CD4-positive, alpha-beta memory T cell (primary cell): ENCODE data around the gene VTA1. TPM values are rescaled to one million over a fixed set of nuclear protein-coding genes. Genes with fewer than 3 reads are reported as not detected.

Experiments used
- CTCF ChIA-PET: fragments of 350-600 bp; sonication (Branson Sonifier 250); formaldehyde crosslinking; loops from one replicate; lab custom pipeline; 2021; ENCODE audit warnings: inconsistent platforms; ENCODE audit not compliant: partially characterized antibody; lab: Charles Lee
- POLR2A ChIA-PET: fragments of 350-600 bp; sonication (Branson Sonifier 250); formaldehyde crosslinking; loops from one replicate; lab custom pipeline; 2021; ENCODE audit not compliant: partially characterized antibody; lab: Charles Lee
- DNase-seq, 5 donors: peaks; one replicate each; pipeline versions ENCODE4 v3.0.0 to v3.0.0-alpha.2; 2020 to 2022; ENCODE audit warnings: mixed read lengths in 1 of 5
- H3K27ac ChIP-seq: one replicate; pipeline ENCODE4 v1.7.0; 2013; ENCODE audit warnings: low read depth, low read length
- H3K27me3 ChIP-seq: 2 replicates; pipeline ENCODE4 v1.7.0; 2013; ENCODE audit warnings: mild to moderate bottlenecking, low read length, moderate library complexity; ENCODE audit not compliant: insufficient read depth
- H3K36me3 ChIP-seq: 2 replicates; pipeline ENCODE4 v1.7.0; 2013; ENCODE audit warnings: mild to moderate bottlenecking, low read length, moderate library complexity; ENCODE audit not compliant: insufficient read depth
- H3K4me1 ChIP-seq: 2 replicates; pipeline ENCODE4 v1.7.0; 2013; ENCODE audit warnings: mild to moderate bottlenecking, low read length, moderate library complexity; ENCODE audit not compliant: insufficient read depth
- H3K4me3 ChIP-seq, 2 donors: one replicate each; pipeline ENCODE4 v1.7.0; 2013; ENCODE audit warnings: low read length in 2 of 2, mild to moderate bottlenecking in 1 of 2
- H3K9me3 ChIP-seq, 2 donors: one replicate each; pipeline ENCODE4 v1.7.0; 2013; ENCODE audit warnings: low read length in 2 of 2, control low read depth in 1 of 2; ENCODE audit not compliant: control insufficient read depth in 1 of 2
- H3K27ac Mint-ChIP-seq, 7 donors: one replicate each; pipeline ENCODE4 v1.8.0; 2020 to 2021; ENCODE audit warnings: mixed read lengths in 7 of 7, mild to moderate bottlenecking in 6 of 7, inconsistent platforms in 3 of 7, moderate library complexity in 3 of 7
- H3K27me3 Mint-ChIP-seq, 2 donors: one replicate each; pipeline ENCODE4 v1.8.0; 2020 to 2021; ENCODE audit warnings: mixed read lengths in 2 of 2
- H3K36me3 Mint-ChIP-seq, 2 donors: one replicate each; pipeline ENCODE4 v1.8.0; 2020 to 2021; ENCODE audit warnings: mixed read lengths in 2 of 2, inconsistent platforms in 1 of 2, mild to moderate bottlenecking in 1 of 2
- H3K4me1 Mint-ChIP-seq, 4 donors: one replicate each; pipeline ENCODE4 v1.8.0; 2020 to 2021; ENCODE audit warnings: mixed read lengths in 4 of 4, mild to moderate bottlenecking in 1 of 4
- H3K4me3 Mint-ChIP-seq, 8 donors: one replicate each; pipeline ENCODE4 v1.8.0; 2020 to 2021; ENCODE audit warnings: mixed read lengths in 8 of 8, mild to moderate bottlenecking in 7 of 8, moderate library complexity in 6 of 8, inconsistent platforms in 3 of 8
- H3K9me3 Mint-ChIP-seq, 8 donors: one replicate each; pipeline ENCODE4 v1.8.0; 2020 to 2021; ENCODE audit warnings: mixed read lengths in 8 of 8, mild to moderate bottlenecking in 5 of 8, inconsistent platforms in 3 of 8, moderate library complexity in 1 of 8
- intact Hi-C: fragments of 100-400 bp; cut with micrococcal nuclease; formaldehyde crosslinking; loops from one replicate; pipeline ENCODE4 v1.15.1; 2023
- polyA plus RNA-seq, 2 donors: library from polyadenylated mRNA; unstranded; fragments of 300-500 nt; fragmentation: Illumina TruSeq; gene quantifications; one replicate each; pipeline ENCODE4 v1.2.3, GENCODE V29; 2021
- total RNA-seq, 2 experiments: library from RNA; stranded (reverse); gene quantifications; one replicate each; pipeline ENCODE4 v1.2.3, GENCODE V29; 2021

The VTA1 gene
- total and polyA plus RNA-seq, 4 experiments from 2014 or later = 31.2 to 79.7 (median 42.8) TPM

GRCh38 chr6:142240179-142240578, 93.1 kb downstream of the VTA1 start:
- Mint-ChIP-seq H3K9me3 (no peaks in the 10 kb centered on the region), H3K4me3 (no peak overlapping the region), H3K4me1 (no peaks in the 10 kb centered on the region), H3K27me3 (peaks cover 2 to 6% of the 10 kb centered on the region in 2 donors), H3K27ac (no peak overlapping the region), H3K36me3 (no peaks in the 10 kb centered on the region)
- no peak for DNase-seq
- CTCF ChIA-PET = no interaction called here
- POLR2A ChIA-PET = no interaction called here
- Histone ChIP-seq H3K4me1 (no peaks in the 10 kb centered on the region), H3K27me3 (no peaks in the 10 kb centered on the region), H3K9me3 (no peaks in the 10 kb centered on the region), H3K4me3 (no peak overlapping the region), H3K36me3 (no peaks in the 10 kb centered on the region), H3K27ac (no peak overlapping the region)
- intact Hi-C loops = no loop called here

GRCh38 chr6:142241061-142241460, 94.0 kb downstream of the VTA1 start:
- Mint-ChIP-seq H3K4me3 (no peak overlapping the region), H3K27me3 (peaks cover 2 to 3% of the 10 kb centered on the region in 2 donors), H3K27ac (no peak overlapping the region), H3K9me3 (no peaks in the 10 kb centered on the region), H3K4me1 (no peaks in the 10 kb centered on the region), H3K36me3 (no peaks in the 10 kb centered on the region)
- CTCF ChIA-PET = no interaction called here
- H3K36me3 ChIP-seq = no peaks in the 10 kb centered on the region
- POLR2A ChIA-PET = no interaction called here
- H3K27me3 ChIP-seq = no peaks in the 10 kb centered on the region
- H3K4me3 ChIP-seq = no peak overlapping the region
- no peak overlapping the region for H3K27ac ChIP-seq
- intact Hi-C loops = no loop called here
- no peak for DNase-seq
- H3K4me1 ChIP-seq = no peaks in the 10 kb centered on the region
- H3K9me3 ChIP-seq = no peaks in the 10 kb centered on the region

- no peak overlapping the region for H3K27ac Mint-ChIP-seq
- CTCF ChIA-PET = no interaction called here
- no peaks in the 10 kb centered on the region for H3K4me1 Mint-ChIP-seq
- DNase-seq = no peak
- POLR2A ChIA-PET = no interaction called here
- no peaks in the 10 kb centered on the region for H3K36me3 ChIP-seq
- H3K27ac ChIP-seq = no peak overlapping the region
- no peaks in the 10 kb centered on the region for H3K9me3 ChIP-seq
- no peak overlapping the region for H3K4me3 ChIP-seq
- H3K27me3 ChIP-seq = no peaks in the 10 kb centered on the region
- H3K4me1 ChIP-seq = no peaks in the 10 kb centered on the region
- H3K36me3 Mint-ChIP-seq = no peaks in the 10 kb centered on the region
- peaks cover 2 to 4% of the 10 kb centered on the region in 2 donors for H3K27me3 Mint-ChIP-seq
- H3K4me3 Mint-ChIP-seq = no peak overlapping the region
- intact Hi-C loops = no loop called here
- no peaks in the 10 kb centered on the region for H3K9me3 Mint-ChIP-seq
Measured at GRCh38 chr6:142242269-142242668, 95.2 kb downstream of the VTA1 start.

GRCh38 chr6:142246960-142247359, 99.9 kb downstream of the VTA1 start:
- no peaks in the 10 kb centered on the region for H3K4me1 ChIP-seq
- peaks cover 0 to 1% (median 0%) of the 10 kb centered on the region in 8 donors for H3K9me3 Mint-ChIP-seq
- H3K27me3 Mint-ChIP-seq = peaks cover 2 to 4% of the 10 kb centered on the region in 2 donors
- intact Hi-C loops = no loop called here
- ChIA-PET CTCF (no interaction called here), POLR2A (no interaction called here)
- H3K4me1 Mint-ChIP-seq = no peaks in the 10 kb centered on the region
- no peaks in the 10 kb centered on the region for H3K9me3 ChIP-seq
- H3K27ac ChIP-seq = no peak overlapping the region
- H3K4me3 Mint-ChIP-seq = no peak overlapping the region
- no peaks in the 10 kb centered on the region for H3K36me3 Mint-ChIP-seq
- no peaks in the 10 kb centered on the region for H3K36me3 ChIP-seq
- H3K27ac Mint-ChIP-seq = no peak overlapping the region
- H3K27me3 ChIP-seq = no peaks in the 10 kb centered on the region
- H3K4me3 ChIP-seq = no peak overlapping the region
- no peak for DNase-seq

- Mint-ChIP-seq H3K9me3 (peaks cover 0 to 2% (median 0%) of the 10 kb centered on the region in 8 donors), H3K36me3 (no peaks in the 10 kb centered on the region), H3K4me3 (no peak overlapping the region), H3K4me1 (no peaks in the 10 kb centered on the region), H3K27ac (no peak overlapping the region), H3K27me3 (peaks cover 2 to 4% of the 10 kb centered on the region in 2 donors)
- intact Hi-C loops = no loop called here
- Histone ChIP-seq H3K9me3 (no peaks in the 10 kb centered on the region), H3K36me3 (no peaks in the 10 kb centered on the region), H3K27me3 (no peaks in the 10 kb centered on the region), H3K4me3 (no peak overlapping the region), H3K4me1 (no peaks in the 10 kb centered on the region), H3K27ac (no peak overlapping the region)
- ChIA-PET POLR2A (no interaction called here), CTCF (interaction anchor here (0.9 kb wide), 1 partner anchor 41 kb away, joined by 3 read pairs; no protein-coding TSS in a partner anchor)
- no peak for DNase-seq
Measured at GRCh38 chr6:142249266-142249665, 102.2 kb downstream of the VTA1 start.

GRCh38 chr6:142251930-142252445, 104.9 kb downstream of the VTA1 start:
- Mint-ChIP-seq H3K27ac (no peak overlapping the region), H3K4me1 (peaks cover 0 to 4% (median 2%) of the 10 kb centered on the region in 4 donors), H3K27me3 (peaks cover 0 to 2% of the 10 kb centered on the region in 2 donors), H3K36me3 (no peaks in the 10 kb centered on the region), H3K9me3 (peaks cover 0 to 2% (median 0%) of the 10 kb centered on the region in 8 donors), H3K4me3 (no peak overlapping the region)
- no peak overlapping the region for H3K27ac ChIP-seq
- POLR2A ChIA-PET = no interaction called here
- CTCF ChIA-PET = no interaction called here
- no peaks in the 10 kb centered on the region for H3K27me3 ChIP-seq
- H3K4me3 ChIP-seq = no peak overlapping the region
- no peaks in the 10 kb centered on the region for H3K36me3 ChIP-seq
- no peaks in the 10 kb centered on the region for H3K9me3 ChIP-seq
- intact Hi-C loops = no loop called here
- DNase-seq = no peak
- no peaks in the 10 kb centered on the region for H3K4me1 ChIP-seq

GRCh38 chr6:142254513-142254912, 107.5 kb downstream of the VTA1 start:
- no peak overlapping the region for H3K27ac ChIP-seq
- peaks cover 0 to 5% (median 2%) of the 10 kb centered on the region in 4 donors for H3K4me1 Mint-ChIP-seq
- no peak overlapping the region for H3K4me3 ChIP-seq
- H3K36me3 Mint-ChIP-seq = no peaks in the 10 kb centered on the region
- peaks cover 0 to 2% of the 10 kb centered on the region in 2 donors for H3K27me3 Mint-ChIP-seq
- no peaks in the 10 kb centered on the region for H3K36me3 ChIP-seq
- no peaks in the 10 kb centered on the region for H3K4me1 ChIP-seq
- H3K9me3 Mint-ChIP-seq = peaks cover 0 to 2% (median 0%) of the 10 kb centered on the region in 8 donors
- no peaks in the 10 kb centered on the region for H3K27me3 ChIP-seq
- DNase-seq = no peak
- intact Hi-C loops = no loop called here
- ChIA-PET POLR2A (no interaction called here), CTCF (interaction anchor here (1.3 kb wide), 1 partner anchor 221 kb away, joined by 3 read pairs; no protein-coding TSS in a partner anchor)
- H3K9me3 ChIP-seq = no peaks in the 10 kb centered on the region
- no peak overlapping the region for H3K27ac Mint-ChIP-seq
- H3K4me3 Mint-ChIP-seq = no peak overlapping the region
